BLaER1 (cell line): ENCODE results near the gene SPRR2A.
"Not testable (repeated sequence)": the region's sequence is repeated elsewhere in the genome, so short reads cannot be mapped to it uniquely, and the experiment has no call there.

ENCODE experiments used
- H3K27ac ChIP-seq: shearing (Covaris generic); formaldehyde crosslinking; 2 replicates; pipeline ENCODE4 v1.8.1; 2022
- H3K27me3 ChIP-seq: shearing (Covaris generic); formaldehyde crosslinking; 2 replicates; pipeline ENCODE4 v1.8.1; 2022
- H3K36me3 ChIP-seq: shearing (Covaris generic); formaldehyde crosslinking; 2 replicates; pipeline ENCODE4 v1.8.1; 2022
- H3K4me1 ChIP-seq: shearing (Covaris generic); formaldehyde crosslinking; 2 replicates; pipeline ENCODE4 v1.8.1; 2022
- H3K4me2 ChIP-seq: shearing (Covaris generic); formaldehyde crosslinking; 2 replicates; pipeline ENCODE4 v1.8.1; 2022
- H3K4me3 ChIP-seq: shearing (Covaris generic); formaldehyde crosslinking; 2 replicates; pipeline ENCODE4 v1.8.1; 2022
- H3K9ac ChIP-seq: shearing (Covaris generic); formaldehyde crosslinking; 2 replicates; pipeline ENCODE4 v1.8.1; 2022
- H3K9me3 ChIP-seq: shearing (Covaris generic); formaldehyde crosslinking; 2 replicates; pipeline ENCODE4 v1.8.1; 2022
- H4K20me1 ChIP-seq: shearing (Covaris generic); formaldehyde crosslinking; 2 replicates; pipeline ENCODE4 v1.8.1; 2022
- Cebpa-rat ChIP-seq: shearing (Covaris generic); IDR thresholded peaks from 2 replicates; pipeline ENCODE4 v1.8.1; 2022

Gene SPRR2A

GRCh38 chr1:153058826-153059784, 1.8 kb upstream of the SPRR2A start:
- no peak overlapping the region for H3K27ac ChIP-seq
- H3K4me1 ChIP-seq = peaks cover 17% of the 10 kb centered on the region
- H3K9ac ChIP-seq = no peak overlapping the region
- no peaks in the 10 kb centered on the region for H3K36me3 ChIP-seq
- no peak for TF ChIP-seq Cebpa-rat
- H3K4me2 ChIP-seq = no peak overlapping the region
- H4K20me1 ChIP-seq = no peaks in the 10 kb centered on the region
- no peaks in the 10 kb centered on the region for H3K9me3 ChIP-seq
- H3K27me3 ChIP-seq = no peaks in the 10 kb centered on the region
- H3K4me3 ChIP-seq = no peak overlapping the region

DNA sequence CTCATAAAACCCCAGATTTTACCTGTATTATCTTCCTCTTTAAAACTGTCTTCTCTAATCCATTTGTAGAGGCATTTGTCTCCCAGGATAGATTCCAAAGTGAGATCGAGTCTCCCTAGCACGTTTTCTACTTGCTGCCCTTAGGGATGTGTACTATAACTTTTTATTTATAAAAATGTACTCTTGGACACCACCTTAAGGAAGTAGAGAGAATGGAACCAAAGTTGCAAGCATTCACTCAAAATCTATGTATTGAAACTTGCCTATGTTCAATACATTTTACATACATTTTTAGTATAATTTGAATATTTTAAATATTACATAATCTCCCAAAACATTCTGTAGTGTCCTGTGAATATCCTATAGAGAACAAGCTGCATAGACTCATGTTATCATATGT, 842 bp upstream of the SPRR2A start:
- Histone ChIP-seq H3K36me3 (no peaks in the 10 kb centered on the region), H3K4me3 (no peak overlapping the region), H4K20me1 (no peaks in the 10 kb centered on the region), H3K27ac (no peak overlapping the region), H3K4me1 (peaks cover 17% of the 10 kb centered on the region), H3K4me2 (no peak overlapping the region), H3K9me3 (no peaks in the 10 kb centered on the region), H3K9ac (no peak overlapping the region), H3K27me3 (no peaks in the 10 kb centered on the region)
- TF ChIP-seq Cebpa-rat = no peak

DNA sequence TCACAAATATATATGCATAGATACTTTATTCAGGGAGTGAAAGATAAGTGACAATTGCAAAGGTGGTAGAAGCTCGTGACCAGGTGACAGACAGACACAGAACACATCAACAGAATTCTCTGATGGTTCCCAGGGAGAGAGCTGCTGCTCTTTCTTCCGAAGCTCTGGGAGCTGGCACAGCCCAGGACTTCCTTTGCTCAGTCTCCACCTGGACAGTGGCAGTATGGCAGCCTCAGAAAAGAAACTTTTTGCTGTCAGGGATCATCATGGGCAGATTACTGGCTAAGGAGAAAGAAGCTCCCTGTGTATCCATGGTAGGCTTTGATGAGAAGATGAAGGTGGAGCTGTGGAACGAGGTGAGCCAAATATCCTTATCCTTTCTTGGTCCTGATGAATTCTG, 1.2 kb downstream of the SPRR2A start:
- not testable (repeated sequence) for H3K9ac ChIP-seq, H3K4me3 ChIP-seq, H3K27ac ChIP-seq, H3K4me2 ChIP-seq, H3K9me3 ChIP-seq, H3K27me3 ChIP-seq, H3K36me3 ChIP-seq, H4K20me1 ChIP-seq
- H3K4me1 ChIP-seq = peaks cover 17% of the 10 kb centered on the region

GRCh38 chr1:153049211-153049610, 8.1 kb downstream of the SPRR2A start:
- peaks cover 10% of the 10 kb centered on the region; the same call in 1 of the 2 replicates for H3K4me1 ChIP-seq
- no peak overlapping the region for H3K4me3 ChIP-seq
- no peak overlapping the region for H3K9ac ChIP-seq
- no peaks in the 10 kb centered on the region for H3K27me3 ChIP-seq
- no peak overlapping the region for H3K27ac ChIP-seq
- no peak for TF ChIP-seq Cebpa-rat
- H4K20me1 ChIP-seq = no peaks in the 10 kb centered on the region
- H3K4me2 ChIP-seq = no peak overlapping the region
- peaks cover 12% of the 10 kb centered on the region; the same call in 1 of the 2 replicates for H3K9me3 ChIP-seq
- H3K36me3 ChIP-seq = no peaks in the 10 kb centered on the region

GRCh38 chr1:153040950-153041631, 16.2 kb downstream of the SPRR2A start, which contains the start of gene SPRR2D:
Gene SPRR2D, minus strand, starts transcription at chr1:153041120. Its CDS starts 774 bp downstream, at chr1:153040346.
- TF ChIP-seq Cebpa-rat = no peak
- H3K4me1 ChIP-seq = peaks cover 3% of the 10 kb centered on the region; the same call in 1 of the 2 replicates
- H3K27ac ChIP-seq = no peak within 1 kb of the TSS
- no peaks in the 10 kb centered on the region for H3K9me3 ChIP-seq
- no peak within 1 kb of the TSS for H3K4me3 ChIP-seq
- no peak within 1 kb of the TSS for H3K9ac ChIP-seq
- no peak within 1 kb of the TSS for H3K4me2 ChIP-seq
- no peaks in the 10 kb centered on the region for H3K36me3 ChIP-seq
- H3K27me3 ChIP-seq = no peaks in the 10 kb centered on the region
- H4K20me1 ChIP-seq = no peaks in the 10 kb centered on the region

DNA sequence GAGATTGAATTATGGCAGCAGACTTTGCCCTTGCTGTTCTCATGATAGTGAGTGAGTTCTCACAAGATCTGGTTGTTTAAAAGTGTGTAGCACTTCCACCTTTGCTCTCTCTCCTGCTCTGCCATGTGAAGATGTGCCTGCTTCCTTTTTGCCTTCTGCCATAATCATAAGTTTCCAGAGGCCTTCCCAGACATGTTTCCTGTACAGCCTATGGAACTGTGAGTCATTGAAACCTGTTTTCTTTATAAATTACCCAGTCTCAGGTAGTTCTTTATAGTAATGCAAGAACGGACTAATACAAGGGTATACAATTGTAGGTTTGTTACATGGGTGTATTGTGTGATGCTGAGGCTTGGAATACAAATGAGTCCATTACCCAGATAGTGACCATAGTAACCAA, 22.1 kb downstream of the SPRR2A start:
- no peak overlapping the region for H3K4me2 ChIP-seq
- H3K27me3 ChIP-seq = no peaks in the 10 kb centered on the region
- H3K27ac ChIP-seq = no peak overlapping the region
- H3K4me1 ChIP-seq = peaks cover 23% of the 10 kb centered on the region
- H3K36me3 ChIP-seq = no peaks in the 10 kb centered on the region
- no peak overlapping the region for H3K9ac ChIP-seq
- H4K20me1 ChIP-seq = no peaks in the 10 kb centered on the region
- no peak overlapping the region for H3K4me3 ChIP-seq
- no peak for TF ChIP-seq Cebpa-rat
- H3K9me3 ChIP-seq = no peaks in the 10 kb centered on the region

DNA sequence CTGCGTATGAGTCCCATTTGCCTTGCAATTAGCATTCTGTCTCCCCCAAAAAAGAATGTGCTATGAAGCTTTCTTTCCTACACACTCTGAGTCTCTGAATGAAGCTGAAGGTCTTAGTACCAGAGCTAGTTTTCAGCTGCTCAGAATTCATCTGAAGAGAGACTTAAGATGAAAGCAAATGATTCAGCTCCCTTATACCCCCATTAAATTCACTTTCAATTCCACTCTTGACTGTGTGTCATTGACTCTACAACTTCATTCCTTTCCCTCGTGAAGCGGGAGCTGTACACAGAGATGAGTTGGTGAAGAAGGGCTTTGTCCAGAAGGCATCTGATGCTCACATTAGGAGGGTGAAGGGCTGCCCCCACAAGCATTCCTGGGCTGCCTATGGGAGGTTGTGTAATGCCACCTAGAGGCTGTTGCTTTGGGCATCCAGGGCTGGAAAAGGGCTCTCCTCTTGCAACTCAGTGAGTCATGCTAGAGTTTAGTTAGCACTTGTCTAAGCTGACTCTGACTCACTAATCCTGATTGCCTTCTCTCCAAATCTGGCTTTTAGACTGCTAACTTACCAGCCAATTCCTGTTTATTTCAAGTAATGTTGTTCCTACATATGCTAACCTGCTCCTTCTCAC, 24.5 kb downstream of the SPRR2A start:
- Histone ChIP-seq H3K36me3 (no peaks in the 10 kb centered on the region), H3K4me1 (peaks cover 23% of the 10 kb centered on the region), H3K27me3 (no peaks in the 10 kb centered on the region), H4K20me1 (no peaks in the 10 kb centered on the region), H3K4me3 (no peak overlapping the region), H3K4me2 (peak overlapping the region; percentile 66), H3K9ac (no peak overlapping the region), H3K9me3 (no peaks in the 10 kb centered on the region), H3K27ac (no peak overlapping the region)
- TF ChIP-seq Cebpa-rat = no peak

DNA sequence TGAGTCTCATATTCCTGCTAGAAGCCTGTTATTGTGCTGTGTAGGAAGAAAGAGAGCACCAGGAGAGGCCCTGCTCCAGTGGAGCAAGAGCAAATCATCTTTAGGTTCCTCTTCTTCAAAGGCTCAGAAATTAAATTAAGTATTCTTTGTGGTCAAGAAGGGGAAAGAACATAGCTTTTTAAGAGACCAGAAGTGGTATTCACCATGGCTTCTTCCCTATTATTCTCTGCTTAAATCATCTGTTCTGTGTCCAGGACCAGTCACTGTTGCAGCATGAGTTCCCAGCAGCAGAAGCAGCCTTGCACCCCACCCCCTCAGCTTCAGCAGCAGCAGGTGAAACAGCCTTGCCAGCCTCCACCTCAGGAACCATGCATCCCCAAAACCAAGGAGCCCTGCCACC, 25.2 kb downstream of the SPRR2A start:
- Histone ChIP-seq H3K27ac (no peak overlapping the region), H3K4me3 (no peak overlapping the region), H3K4me2 (peak overlapping the region; percentile 66), H3K9me3 (no peaks in the 10 kb centered on the region), H3K4me1 (peaks cover 23% of the 10 kb centered on the region), H4K20me1 (no peaks in the 10 kb centered on the region), H3K27me3 (no peaks in the 10 kb centered on the region), H3K9ac (no peak overlapping the region), H3K36me3 (no peaks in the 10 kb centered on the region)
- TF ChIP-seq Cebpa-rat = no peak

GRCh38 chr1:153030895-153031294, 26.4 kb downstream of the SPRR2A start, which contains the start of gene SPRR1B:
Gene SPRR1B, plus strand, starts transcription at chr1:153031203. Its CDS starts 1,143 bp downstream, at chr1:153032346.
- Histone ChIP-seq H3K4me1 (peaks cover 23% of the 10 kb centered on the region), H4K20me1 (no peaks in the 10 kb centered on the region), H3K4me3 (no peak within 1 kb of the TSS), H3K4me2 (peak within 1 kb of the TSS; percentile 66), H3K27me3 (no peaks in the 10 kb centered on the region), H3K36me3 (no peaks in the 10 kb centered on the region), H3K9ac (no peak within 1 kb of the TSS), H3K27ac (no peak within 1 kb of the TSS), H3K9me3 (no peaks in the 10 kb centered on the region)
- no peak for TF ChIP-seq Cebpa-rat
